HEK293 (cell line): ENCODE measurements around the gene SUSD6.

Source experiments
- BCL11A ChIP-seq: fragments of 450-650 bp; formaldehyde crosslinking; IDR thresholded peaks from 2 replicates; pipeline ENCODE4 v1.5.1; 2016; ENCODE audit warnings: low read depth, missing biosample characterization, missing genetic modification characterization
- IKZF3 ChIP-seq: fragments of 450-650 bp; IDR thresholded peaks from 2 replicates; pipeline ENCODE4 v1.5.0; 2018; ENCODE audit warnings: missing biosample characterization, mild to moderate bottlenecking, missing genetic modification characterization, moderate library complexity
- OSR2 ChIP-seq: fragments of 450-650 bp; formaldehyde crosslinking; IDR thresholded peaks from 2 replicates; pipeline ENCODE4 v1.5.1; 2016; ENCODE audit warnings: missing biosample characterization, missing genetic modification characterization
- PRDM10 ChIP-seq: fragments of 450-650 bp; formaldehyde crosslinking; IDR thresholded peaks from 2 replicates; pipeline ENCODE4 v1.5.1; 2016; ENCODE audit warnings: missing biosample characterization, missing genetic modification characterization
- SP3 ChIP-seq: fragments of 450-650 bp; formaldehyde crosslinking; IDR thresholded peaks from 2 replicates; pipeline ENCODE4 v1.5.1; 2016; ENCODE audit warnings: missing biosample characterization, missing genetic modification characterization
- ZBTB44 ChIP-seq: fragments of 450-650 bp; IDR thresholded peaks from 2 replicates; pipeline ENCODE4 v1.5.1; 2018; ENCODE audit warnings: missing biosample characterization, mild to moderate bottlenecking, missing genetic modification characterization
- ZNF10 ChIP-seq: fragments of 450-650 bp; formaldehyde crosslinking; IDR thresholded peaks from 2 replicates; pipeline ENCODE4 v1.5.1; 2017; ENCODE audit warnings: missing biosample characterization, missing genetic modification characterization
- ZNF184 ChIP-seq: fragments of 450-650 bp; IDR thresholded peaks from 2 replicates; pipeline ENCODE4 v1.5.1; 2018; ENCODE audit warnings: missing biosample characterization, mild to moderate bottlenecking, missing genetic modification characterization
- ZNF221 ChIP-seq: fragments of 450-650 bp; formaldehyde crosslinking; IDR thresholded peaks from 2 replicates; pipeline ENCODE4 v1.5.1; 2017; ENCODE audit warnings: missing biosample characterization, missing genetic modification characterization, borderline replicate concordance
- ZNF398 ChIP-seq: fragments of 450-650 bp; formaldehyde crosslinking; IDR thresholded peaks from 2 replicates; pipeline ENCODE4 v1.5.1; 2017; ENCODE audit warnings: missing biosample characterization, missing genetic modification characterization
- ZNF544 ChIP-seq: fragments of 450-650 bp; formaldehyde crosslinking; IDR thresholded peaks from 2 replicates; pipeline ENCODE4 v1.5.0; 2017; ENCODE audit warnings: missing biosample characterization, missing genetic modification characterization
- ZNF549 ChIP-seq: fragments of 450-650 bp; IDR thresholded peaks from 2 replicates; pipeline ENCODE4 v1.5.1; 2018; ENCODE audit warnings: missing biosample characterization, missing genetic modification characterization, mild to moderate bottlenecking, inconsistent platforms, moderate library complexity
- ZNF558 ChIP-seq: fragments of 450-650 bp; formaldehyde crosslinking; IDR thresholded peaks from 2 replicates; pipeline ENCODE4 v1.5.1; 2016; ENCODE audit warnings: missing biosample characterization, missing genetic modification characterization
- ZNF561 ChIP-seq: fragments of 450-650 bp; IDR thresholded peaks from 2 replicates; pipeline ENCODE4 v1.5.1; 2018; ENCODE audit warnings: missing biosample characterization, missing genetic modification characterization, borderline replicate concordance
- ZNF624 ChIP-seq: fragments of 450-650 bp; formaldehyde crosslinking; IDR thresholded peaks from 2 replicates; pipeline ENCODE4 v1.5.1; 2017; ENCODE audit warnings: missing biosample characterization, missing genetic modification characterization
- ZNF830 ChIP-seq: fragments of 450-650 bp; IDR thresholded peaks from 2 replicates; pipeline ENCODE4 v1.5.0; 2018; ENCODE audit warnings: missing biosample characterization, missing genetic modification characterization, low read depth, mild to moderate bottlenecking, moderate library complexity
- TF ChIP-seq, protein P1 (sequence below): fragments of 450-650 bp; formaldehyde crosslinking; IDR thresholded peaks from 2 replicates; pipeline ENCODE4 v1.5.1; 2016; ENCODE audit warnings: missing biosample characterization, missing genetic modification characterization
- TF ChIP-seq, protein P2 (sequence below): fragments of 450-650 bp; formaldehyde crosslinking; IDR thresholded peaks from 2 replicates; pipeline ENCODE4 v1.5.0; 2017; ENCODE audit warnings: missing biosample characterization, missing genetic modification characterization, borderline replicate concordance
- TF ChIP-seq, protein P3 (sequence below): fragments of 450-650 bp; formaldehyde crosslinking; IDR thresholded peaks from 2 replicates; pipeline ENCODE4 v1.5.1; 2017; ENCODE audit warnings: missing biosample characterization, missing genetic modification characterization

SUSD6 gene

GRCh38 chr14:69715725-69716477 is 104.5 kb downstream of the SUSD6 start (continued):
- TF ChIP-seq, protein P1, sequence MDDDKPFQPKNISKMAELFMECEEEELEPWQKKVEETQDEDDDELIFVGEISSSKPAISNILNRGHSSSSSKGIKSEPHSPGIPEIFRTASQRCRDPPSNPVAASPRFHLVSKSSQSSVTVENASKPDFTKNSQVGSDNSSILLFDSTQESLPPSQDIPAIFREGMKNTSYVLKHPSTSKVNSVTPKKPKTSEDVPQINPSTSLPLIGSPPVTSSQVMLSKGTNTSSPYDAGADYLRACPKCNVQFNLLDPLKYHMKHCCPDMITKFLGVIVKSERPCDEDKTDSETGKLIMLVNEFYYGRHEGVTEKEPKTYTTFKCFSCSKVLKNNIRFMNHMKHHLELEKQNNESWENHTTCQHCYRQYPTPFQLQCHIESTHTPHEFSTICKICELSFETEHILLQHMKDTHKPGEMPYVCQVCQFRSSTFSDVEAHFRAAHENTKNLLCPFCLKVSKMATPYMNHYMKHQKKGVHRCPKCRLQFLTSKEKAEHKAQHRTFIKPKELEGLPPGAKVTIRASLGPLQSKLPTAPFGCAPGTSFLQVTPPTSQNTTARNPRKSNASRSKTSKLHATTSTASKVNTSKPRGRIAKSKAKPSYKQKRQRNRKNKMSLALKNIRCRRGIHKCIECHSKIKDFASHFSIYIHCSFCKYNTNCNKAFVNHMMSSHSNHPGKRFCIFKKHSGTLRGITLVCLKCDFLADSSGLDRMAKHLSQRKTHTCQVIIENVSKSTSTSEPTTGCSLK: no peak
- TF ChIP-seq, protein P2, sequence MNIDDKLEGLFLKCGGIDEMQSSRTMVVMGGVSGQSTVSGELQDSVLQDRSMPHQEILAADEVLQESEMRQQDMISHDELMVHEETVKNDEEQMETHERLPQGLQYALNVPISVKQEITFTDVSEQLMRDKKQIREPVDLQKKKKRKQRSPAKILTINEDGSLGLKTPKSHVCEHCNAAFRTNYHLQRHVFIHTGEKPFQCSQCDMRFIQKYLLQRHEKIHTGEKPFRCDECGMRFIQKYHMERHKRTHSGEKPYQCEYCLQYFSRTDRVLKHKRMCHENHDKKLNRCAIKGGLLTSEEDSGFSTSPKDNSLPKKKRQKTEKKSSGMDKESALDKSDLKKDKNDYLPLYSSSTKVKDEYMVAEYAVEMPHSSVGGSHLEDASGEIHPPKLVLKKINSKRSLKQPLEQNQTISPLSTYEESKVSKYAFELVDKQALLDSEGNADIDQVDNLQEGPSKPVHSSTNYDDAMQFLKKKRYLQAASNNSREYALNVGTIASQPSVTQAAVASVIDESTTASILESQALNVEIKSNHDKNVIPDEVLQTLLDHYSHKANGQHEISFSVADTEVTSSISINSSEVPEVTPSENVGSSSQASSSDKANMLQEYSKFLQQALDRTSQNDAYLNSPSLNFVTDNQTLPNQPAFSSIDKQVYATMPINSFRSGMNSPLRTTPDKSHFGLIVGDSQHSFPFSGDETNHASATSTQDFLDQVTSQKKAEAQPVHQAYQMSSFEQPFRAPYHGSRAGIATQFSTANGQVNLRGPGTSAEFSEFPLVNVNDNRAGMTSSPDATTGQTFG (tag by site-specific recombination): no peak
- peak; percentile 35; the same call in 1 of the 2 replicates for TF ChIP-seq IKZF3 (tag by site-specific recombination)
- peak; percentile 70 for TF ChIP-seq OSR2 (tag by site-specific recombination)
- TF ChIP-seq ZNF558 (tag by site-specific recombination): 0 out of 2 replicates have a peak, but pooled peaks have one; percentile 24
- 0 out of 2 replicates have a peak, but pooled peaks have one; percentile 20 for TF ChIP-seq ZNF398
- peak; percentile 93 for TF ChIP-seq ZNF624
- TF ChIP-seq ZNF184 (tag by site-specific recombination): peak; percentile 89
- TF ChIP-seq ZNF549: peak; percentile 77
- TF ChIP-seq ZNF544 (tag by site-specific recombination): peak; percentile 96
- TF ChIP-seq BCL11A (tag by site-specific recombination): no peak
- peak; percentile 86 for TF ChIP-seq ZNF561 (tag by site-specific recombination)
- TF ChIP-seq, protein P3, sequence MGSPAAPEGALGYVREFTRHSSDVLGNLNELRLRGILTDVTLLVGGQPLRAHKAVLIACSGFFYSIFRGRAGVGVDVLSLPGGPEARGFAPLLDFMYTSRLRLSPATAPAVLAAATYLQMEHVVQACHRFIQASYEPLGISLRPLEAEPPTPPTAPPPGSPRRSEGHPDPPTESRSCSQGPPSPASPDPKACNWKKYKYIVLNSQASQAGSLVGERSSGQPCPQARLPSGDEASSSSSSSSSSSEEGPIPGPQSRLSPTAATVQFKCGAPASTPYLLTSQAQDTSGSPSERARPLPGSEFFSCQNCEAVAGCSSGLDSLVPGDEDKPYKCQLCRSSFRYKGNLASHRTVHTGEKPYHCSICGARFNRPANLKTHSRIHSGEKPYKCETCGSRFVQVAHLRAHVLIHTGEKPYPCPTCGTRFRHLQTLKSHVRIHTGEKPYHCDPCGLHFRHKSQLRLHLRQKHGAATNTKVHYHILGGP: peak; percentile 72
- TF ChIP-seq SP3 (tag by site-specific recombination): no peak
- TF ChIP-seq ZNF830 (tag by site-specific recombination): 0 out of 2 replicates have a peak, but pooled peaks have one; percentile 51
- peak; percentile 86 for TF ChIP-seq ZBTB44 (tag by site-specific recombination)
- TF ChIP-seq ZNF221 (tag by site-specific recombination): 0 out of 2 replicates have a peak, but pooled peaks have one; percentile 83
- peak; percentile 14; the same call in 1 of the 2 replicates for TF ChIP-seq PRDM10 (tag by site-specific recombination)
- peak; percentile 32; the same call in 1 of the 2 replicates for TF ChIP-seq ZNF10 (tag by site-specific recombination)
- TF ChIP-seq, all 188 proteins: peak for 37
